ENCODE data around the gene SYNGAP1.

GRCh38 chr6:33469661-33470060, 49.8 kb downstream of the SYNGAP1 start:
- TF ChIP-seq CTCF (IDR thresholded peaks at IDR 0.05; ENCODE audit: low read depth, low read length) = no peak
- no peak for TF ChIP-seq MAX (IDR thresholded peaks at IDR 0.05; ENCODE audit: low read depth, low read length)
- TF ChIP-seq POLR2A (IDR thresholded peaks at IDR 0.05; ENCODE audit: extremely low read depth, insufficient read length) = no peak

Measured in NB4 (cell line).